ENCODE data around the gene CNTD1.
"Not testable (repeated sequence)": the region's sequence is repeated elsewhere in the genome, so short reads cannot be mapped to it uniquely, and the experiment has no call there.

CNTD1 gene

GRCh38 chr17:42798383-42799380 lies at the start of gene CNTD1, which contains the start of gene COA3:
CNTD1 (plus strand) TSS chr17:42798861; CDS start chr17:42799068, 207 bp downstream.
COA3 (minus strand) TSS chr17:42798704; CDS start chr17:42798681, 23 bp downstream.
- DNase-seq, result peak; percentile 65

GRCh38 chr17:42748908-42749798 lies 49.5 kb upstream of the CNTD1 start:
- no peak for DNase-seq

GRCh38 chr17:42750739-42751344 lies 47.8 kb upstream of the CNTD1 start:
- no peak for DNase-seq

GRCh38 chr17:42751628-42752027 lies 47.0 kb upstream of the CNTD1 start:
- DNase-seq, result no peak

GRCh38 chr17:42754782-42755181 lies 43.9 kb upstream of the CNTD1 start:
- no peak for DNase-seq

- DNase-seq, result no peak
Measured at GRCh38 chr17:42759982-42760651, 38.5 kb upstream of the CNTD1 start.

- no peak for DNase-seq
Measured at GRCh38 chr17:42760652-42761581, 37.7 kb upstream of the CNTD1 start, which contains the start of gene RAMP2. RAMP2 (plus strand) TSS chr17:42761227; CDS start chr17:42761262, 35 bp downstream.

GRCh38 chr17:42761638-42762037 lies 37.0 kb upstream of the CNTD1 start:
- no peak for DNase-seq

- no peak for DNase-seq
Measured at GRCh38 chr17:42766124-42766523, 32.5 kb upstream of the CNTD1 start.

GRCh38 chr17:42767512-42767911 lies 31.1 kb upstream of the CNTD1 start:
- no peak for DNase-seq

- DNase-seq, result not testable (repeated sequence)
Measured at GRCh38 chr17:42768006-42768405, 30.7 kb upstream of the CNTD1 start.

GRCh38 chr17:42769964-42770363 lies 28.7 kb upstream of the CNTD1 start:
- not testable (repeated sequence) for DNase-seq

GRCh38 chr17:42772945-42773289 lies 25.7 kb upstream of the CNTD1 start:
- DNase-seq, result no peak

GRCh38 chr17:42773290-42774035 lies 25.2 kb upstream of the CNTD1 start, which contains the start of gene VPS25:
VPS25 (plus strand) TSS chr17:42773449; CDS start chr17:42773476, 27 bp downstream.
- peak; percentile 60 for DNase-seq

- no peak for DNase-seq
Measured at GRCh38 chr17:42774066-42774745, 24.5 kb upstream of the CNTD1 start.

- DNase-seq, result no peak
Measured at GRCh38 chr17:42775534-42776098, 23.0 kb upstream of the CNTD1 start.

- no peak for DNase-seq
Measured at GRCh38 chr17:42778570-42778969, 20.1 kb upstream of the CNTD1 start.

- DNase-seq, result no peak
Measured at GRCh38 chr17:42779304-42779935, 19.2 kb upstream of the CNTD1 start.
